ENCODE measurements around the gene L3MBTL2. TPM values are rescaled to one million over a fixed set of nuclear protein-coding genes. Genes with fewer than 3 reads are reported as not detected.

Gene L3MBTL2
- total RNA-seq, 1 donor from 2014 or later, result 33.2 TPM

GRCh38 chr22:41215409-41215808, 10.3 kb downstream of the L3MBTL2 start:
- no peak for DNase-seq

GRCh38 chr22:41215926-41216325, 10.8 kb downstream of the L3MBTL2 start:
- no peak for DNase-seq

GRCh38 chr22:41216984-41217383, 11.9 kb downstream of the L3MBTL2 start:
- peak; percentile 31 for DNase-seq

- DNase-seq, result peak; percentile 80
Observed at GRCh38 chr22:41217553-41218157, 12.5 kb downstream of the L3MBTL2 start.

- no peak for DNase-seq
Observed at GRCh38 chr22:41222846-41223507, 17.9 kb downstream of the L3MBTL2 start.

GRCh38 chr22:41223535-41223934, 18.4 kb downstream of the L3MBTL2 start:
- no peak for DNase-seq

GRCh38 chr22:41226723-41227655, 21.9 kb downstream of the L3MBTL2 start:
- DNase-seq, result no peak

DNA sequence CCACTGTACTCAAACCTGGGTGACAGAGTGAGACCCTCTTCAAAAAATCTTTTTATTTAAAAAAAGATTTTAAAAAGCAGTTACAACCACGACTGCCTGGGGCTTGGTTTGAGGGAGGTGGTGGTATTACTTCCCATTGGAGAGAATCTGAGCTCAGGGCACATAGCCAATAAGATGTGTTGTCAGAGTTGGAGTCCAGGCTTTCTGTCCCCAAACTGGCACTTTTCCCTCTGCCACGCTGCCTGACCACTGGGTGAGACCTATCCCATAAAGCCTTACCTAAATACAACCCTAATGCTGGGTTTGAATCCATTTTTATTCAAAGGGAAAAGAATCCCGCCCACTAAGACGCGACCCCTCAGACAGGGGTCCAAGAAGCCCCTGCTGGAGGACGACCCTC, 24.1 kb downstream of the L3MBTL2 start:
- no peak for DNase-seq

- peak; percentile 90 for DNase-seq
Observed at GRCh38 chr22:41229730-41230400, 24.8 kb downstream of the L3MBTL2 start.

- peak; percentile 13 for DNase-seq
Observed at GRCh38 chr22:41230401-41230785, 25.3 kb downstream of the L3MBTL2 start.

DNA sequence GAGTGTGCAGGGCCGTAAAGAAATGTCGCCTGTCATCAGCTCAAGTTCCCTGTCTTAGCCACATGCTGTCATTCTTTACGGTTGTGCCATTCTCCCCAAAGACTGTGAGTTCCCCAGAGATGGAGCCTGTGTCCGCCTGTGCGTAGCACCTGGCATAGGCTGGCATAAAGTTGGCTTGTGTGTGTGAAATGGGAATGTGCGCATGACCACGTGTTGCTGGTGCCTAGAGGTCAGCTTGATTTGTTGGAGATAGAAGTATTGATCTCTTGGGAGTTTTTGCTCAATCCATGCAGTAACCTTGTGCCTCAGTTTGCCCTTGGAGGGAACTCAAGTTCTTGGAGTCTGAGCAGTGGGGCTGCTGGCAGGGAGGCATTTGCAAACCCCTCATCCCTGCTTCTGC, 26.3 kb downstream of the L3MBTL2 start:
- DNase-seq, result no peak

- DNase-seq, result no peak
Observed at GRCh38 chr22:41234815-41235695, 29.9 kb downstream of the L3MBTL2 start.

DNA sequence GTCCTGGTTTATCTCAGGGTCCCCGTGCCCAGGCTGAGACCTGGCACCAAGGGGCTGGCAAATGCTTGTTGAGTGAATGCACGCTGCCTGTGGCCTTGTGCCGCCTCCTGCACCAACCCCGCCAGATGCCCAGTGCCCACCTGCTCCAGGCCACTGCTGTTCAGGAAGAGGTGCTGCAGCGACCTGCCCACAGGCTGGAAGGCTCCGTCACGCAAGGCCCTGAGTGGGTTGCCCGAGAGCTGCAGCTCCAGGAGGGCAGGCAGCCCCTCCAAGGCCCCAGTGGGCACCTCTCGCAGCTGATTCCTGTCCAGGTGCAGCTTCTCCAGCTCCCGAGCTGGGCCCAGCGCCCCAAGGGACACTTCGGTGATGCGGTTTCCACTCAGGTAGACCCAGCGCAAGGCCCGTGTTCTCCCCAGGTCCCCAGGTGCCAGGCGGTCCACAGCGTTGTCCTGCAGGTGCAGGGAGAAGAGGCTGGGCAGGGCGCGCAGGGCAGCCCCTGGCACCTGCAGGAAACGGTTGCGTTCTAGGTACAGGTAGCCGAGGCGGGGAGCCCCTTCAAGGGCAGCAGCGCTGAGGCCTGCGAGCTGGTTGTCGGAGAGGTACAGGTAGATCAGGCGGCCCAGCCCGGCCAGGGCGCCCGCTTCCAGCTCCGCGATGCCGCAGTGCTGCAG, 32.1 kb downstream of the L3MBTL2 start:
- DNase-seq, result no peak

DNA sequence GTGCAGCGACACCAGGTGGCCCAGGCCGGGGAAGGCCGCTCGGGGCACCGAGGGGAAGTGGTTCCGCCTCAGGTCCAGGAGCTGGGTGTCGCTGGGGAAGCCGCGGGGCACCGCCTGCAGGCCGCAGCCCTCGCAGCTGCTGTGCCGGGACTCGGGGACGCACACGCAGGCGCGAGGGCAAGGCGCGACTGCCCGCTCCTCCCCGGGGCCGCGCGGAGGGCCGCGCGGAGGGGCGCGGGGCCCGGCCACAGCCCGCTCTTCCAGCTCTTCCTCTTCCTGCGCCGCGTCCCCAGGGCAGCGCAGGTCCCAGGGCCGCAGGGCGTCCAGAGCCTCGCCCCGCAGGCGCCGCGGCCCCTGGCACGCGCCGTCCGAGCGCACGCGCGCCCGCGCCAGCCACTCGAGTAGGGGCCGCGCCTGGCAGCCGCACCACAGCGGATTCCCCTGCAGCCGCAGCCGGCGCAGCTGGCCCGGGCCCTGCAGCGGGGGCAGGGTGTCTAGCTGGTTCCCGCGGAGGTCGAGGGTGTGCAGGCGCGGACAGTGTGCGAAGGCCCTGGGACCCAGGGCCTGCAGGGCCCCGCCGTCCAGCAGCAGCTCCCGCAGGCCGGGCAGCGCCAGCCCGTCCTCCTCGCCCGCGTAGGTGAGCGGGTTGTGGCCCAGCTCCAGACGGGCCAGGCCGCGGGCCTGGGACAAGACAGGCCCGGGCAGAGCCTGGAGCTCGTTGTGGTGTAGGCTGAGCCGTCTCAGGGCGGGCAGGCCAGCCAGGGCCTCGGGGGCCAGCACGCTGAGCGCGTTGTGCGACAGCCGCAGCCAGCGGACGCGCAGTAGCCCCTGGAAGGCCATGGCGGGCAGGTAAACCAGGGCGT, 32.8 kb downstream of the L3MBTL2 start:
- DNase-seq, result peak; percentile 73

- no peak for DNase-seq
Observed at GRCh38 chr22:41238570-41239442, 33.7 kb downstream of the L3MBTL2 start.

- no peak for DNase-seq
Observed at GRCh38 chr22:41239443-41240128, 34.5 kb downstream of the L3MBTL2 start.

DNA sequence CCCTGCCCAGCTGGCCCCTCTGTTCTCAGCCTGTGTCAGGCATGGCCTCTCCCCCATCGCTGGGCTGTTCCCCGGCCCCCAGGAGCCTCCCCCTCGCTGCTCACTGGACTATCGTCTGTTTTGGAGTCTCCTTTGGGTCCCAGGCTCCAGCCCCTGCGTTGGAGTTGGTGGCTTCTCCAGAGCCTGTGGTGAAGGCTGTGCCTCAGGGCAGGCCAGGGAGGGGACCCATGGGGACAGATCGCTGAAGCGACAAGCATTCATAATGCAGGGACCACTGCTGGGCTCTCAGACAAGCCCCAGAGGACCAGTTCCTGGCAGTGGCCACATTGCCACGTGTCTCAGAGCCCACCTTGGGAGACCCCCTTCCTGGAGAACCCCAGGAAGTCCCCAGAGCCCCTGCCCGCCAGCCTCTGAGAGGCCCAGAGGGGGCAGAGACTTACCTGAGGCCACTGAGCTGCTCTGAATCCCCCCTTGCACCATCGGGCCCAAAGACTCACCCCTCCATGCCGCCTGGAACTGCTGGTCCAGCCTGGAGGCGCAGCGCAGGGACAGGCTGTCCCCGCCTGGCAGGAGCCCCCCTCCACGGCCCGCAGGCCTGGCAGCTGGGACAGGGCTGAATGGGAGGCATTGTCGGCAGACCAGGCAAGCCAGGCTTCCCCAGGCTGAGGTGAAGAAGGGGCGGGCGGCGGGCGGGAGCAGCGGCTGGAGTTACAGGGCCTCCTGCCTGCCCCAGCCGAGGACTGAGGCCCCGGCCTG, 35.4 kb downstream of the L3MBTL2 start, which contains the start of gene CHADL:
CHADL (minus strand) TSS at position 555 of the 756 bp plus-strand sequence; CDS start at position 505, 50 bp downstream.
- no peak for DNase-seq
